Measurements from ENCODE around the gene TMX3. TPM values are rescaled to one million over a fixed set of nuclear protein-coding genes. Genes with fewer than 3 reads are reported as not detected.

Gene TMX3, protein sequence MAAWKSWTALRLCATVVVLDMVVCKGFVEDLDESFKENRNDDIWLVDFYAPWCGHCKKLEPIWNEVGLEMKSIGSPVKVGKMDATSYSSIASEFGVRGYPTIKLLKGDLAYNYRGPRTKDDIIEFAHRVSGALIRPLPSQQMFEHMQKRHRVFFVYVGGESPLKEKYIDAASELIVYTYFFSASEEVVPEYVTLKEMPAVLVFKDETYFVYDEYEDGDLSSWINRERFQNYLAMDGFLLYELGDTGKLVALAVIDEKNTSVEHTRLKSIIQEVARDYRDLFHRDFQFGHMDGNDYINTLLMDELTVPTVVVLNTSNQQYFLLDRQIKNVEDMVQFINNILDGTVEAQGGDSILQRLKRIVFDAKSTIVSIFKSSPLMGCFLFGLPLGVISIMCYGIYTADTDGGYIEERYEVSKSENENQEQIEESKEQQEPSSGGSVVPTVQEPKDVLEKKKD
- 64.9 and 123 TPM in 2 replicates for total RNA-seq

DNA sequence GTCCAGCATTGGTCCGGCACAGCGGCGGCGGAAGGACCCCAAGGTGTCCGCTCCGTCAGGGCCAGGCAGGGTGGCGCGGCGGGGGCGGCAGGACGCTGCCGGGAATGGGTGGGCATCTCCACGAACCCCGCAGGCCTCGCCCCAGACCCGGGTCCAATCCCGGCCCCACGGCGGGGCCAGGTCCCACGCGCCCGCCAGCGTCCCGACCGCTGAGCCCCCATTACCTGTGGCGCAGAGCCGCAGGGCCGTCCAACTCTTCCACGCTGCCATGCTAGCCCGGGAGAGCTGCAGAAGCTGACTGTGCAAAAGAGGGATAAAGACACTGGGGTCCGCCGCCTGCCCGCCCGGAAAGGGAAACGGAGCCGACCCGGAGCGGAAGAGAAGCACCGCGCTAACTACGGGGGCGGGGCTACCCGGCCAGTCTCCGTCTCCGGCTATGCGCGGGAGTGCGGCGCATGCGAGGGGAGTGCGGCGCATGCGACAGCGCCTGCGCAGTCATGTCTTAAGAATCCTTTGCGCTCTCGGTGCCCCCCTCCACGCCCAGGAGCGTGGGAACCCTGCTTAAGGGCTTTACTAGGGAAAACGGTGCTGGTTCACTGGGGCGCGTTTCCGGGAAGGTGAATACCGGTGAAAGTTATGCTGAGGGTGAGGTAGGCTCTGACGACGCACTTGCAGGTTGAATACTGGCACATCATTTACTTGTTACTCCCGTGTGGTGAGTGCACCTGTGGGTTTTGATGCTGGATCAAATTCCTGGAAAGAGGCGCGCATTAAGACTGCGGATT is at the start of gene TMX3:
Gene TMX3 (minus strand): TSS at position 397 of the 785 bp plus-strand sequence. CDS start 127 bp downstream, at position 270.

Other genes with a start within 250 kb of the TMX3 start
- gene CCDC102B, start 83.0 kb upstream of the TMX3 start, total RNA-seq, result 1.1 and 13.8 TPM in 2 replicates